GM23338 (cell line): ENCODE data around the gene FGF9. TPM values are rescaled to one million over a fixed set of nuclear protein-coding genes. Genes with fewer than 3 reads are reported as not detected.

Source experiments
- ATAC-seq: fragments of 200-7000 bp; cut with Tn5 transposase; 3 replicates; pipeline ENCODE4 v1.9.1; 2020
- DNase-seq: peaks from one replicate; pipeline ENCODE4 v3.0.0-alpha.2; 2015; ENCODE audit warnings: low spot score
- H2AFZ ChIP-seq: fragments of 200-600 bp; sonication (generic); 2 replicates; pipeline ENCODE4 v1.8.0; 2016; ENCODE audit warnings: antibody characterized with exemption, mild to moderate bottlenecking, moderate library complexity
- H3F3A ChIP-seq: fragments of 200-600 bp; sonication (generic); replicated peaks from 2 replicates; pipeline ENCODE4 v1.8.0; 2017; ENCODE audit warnings: antibody characterized with exemption, mixed run types, low read depth
- H3K27ac ChIP-seq: fragments of 200-600 bp; sonication (generic); 2 replicates; pipeline ENCODE4 v1.6.1; 2016; ENCODE audit warnings: low read depth
- H3K27me3 ChIP-seq: fragments of 200-600 bp; sonication (generic); 2 replicates; pipeline ENCODE4 v1.8.0; 2016; ENCODE audit warnings: mild to moderate bottlenecking, mixed run types, moderate library complexity; ENCODE audit not compliant: insufficient read depth
- H3K36me3 ChIP-seq: fragments of 200-600 bp; sonication (generic); 2 replicates; pipeline ENCODE4 v1.8.0; 2016; ENCODE audit warnings: mild to moderate bottlenecking; ENCODE audit not compliant: insufficient read depth
- H3K4me1 ChIP-seq: fragments of 200-600 bp; sonication (generic); 2 replicates; pipeline ENCODE4 v1.8.0; 2016; ENCODE audit warnings: mild to moderate bottlenecking, moderate library complexity; ENCODE audit not compliant: insufficient read depth
- H3K4me2 ChIP-seq: fragments of 200-600 bp; sonication (generic); 2 replicates; pipeline ENCODE4 v1.7.1; 2017; ENCODE audit warnings: mixed run types
- H3K4me3 ChIP-seq: fragments of 200-600 bp; sonication (generic); 2 replicates; pipeline ENCODE4 v1.6.1; 2016; ENCODE audit warnings: mixed run types
- H3K79me2 ChIP-seq: fragments of 200-600 bp; sonication (generic); replicated peaks from 2 replicates; pipeline ENCODE4 v1.8.0; 2017; ENCODE audit warnings: mild to moderate bottlenecking; ENCODE audit not compliant: insufficient read depth
- H3K9me2 ChIP-seq: fragments of 200-600 bp; sonication (generic); 2 replicates; pipeline ENCODE4 v1.8.0; 2017; ENCODE audit not compliant: insufficient read depth
- H4K20me1 ChIP-seq: fragments of 200-600 bp; sonication (generic); replicated peaks from 2 replicates; pipeline ENCODE4 v1.8.0; 2017; ENCODE audit warnings: mild to moderate bottlenecking; ENCODE audit not compliant: insufficient read depth
- H3K27ac Mint-ChIP-seq: 2 replicates; pipeline ENCODE4 v1.8.0; 2020; ENCODE audit warnings: inconsistent platforms, mild to moderate bottlenecking, moderate library complexity, mixed read lengths
- H3K27me3 Mint-ChIP-seq: 3 replicates; pipeline ENCODE4 v1.8.0; 2022; ENCODE audit warnings: low read depth, mild to moderate bottlenecking, moderate library complexity, mixed read lengths, inconsistent platforms; ENCODE audit not compliant: insufficient read depth, poor library complexity
- H3K36me3 Mint-ChIP-seq: 3 replicates; pipeline ENCODE4 v1.8.0; 2021; ENCODE audit warnings: low read depth, mild to moderate bottlenecking, inconsistent platforms, moderate library complexity, mixed read lengths
- H3K4me1 Mint-ChIP-seq: 3 replicates; pipeline ENCODE4 v1.8.0; 2020; ENCODE audit warnings: mild to moderate bottlenecking, inconsistent platforms, mixed read lengths
- H3K4me3 Mint-ChIP-seq: 3 replicates; pipeline ENCODE4 v1.8.0; 2021; ENCODE audit warnings: moderate library complexity, mild to moderate bottlenecking, inconsistent platforms, mixed read lengths
- H3K9me3 Mint-ChIP-seq: 3 replicates; pipeline ENCODE4 v1.8.0; 2020; ENCODE audit warnings: moderate library complexity, mild to moderate bottlenecking, inconsistent platforms, mixed read lengths
- CREB1 ChIP-seq: fragments of 250-450 bp; sonication (Bioruptor Pico); IDR thresholded peaks from 2 replicates; pipeline ENCODE4 v1.5.0; 2020; ENCODE audit warnings: low read depth, mild to moderate bottlenecking, moderate library complexity
- CTCF ChIP-seq, 2 experiments: fragments of 200-600 bp in 1 of 2; sonication (generic) in 1 of 2; conservative IDR thresholded peaks; 2 replicates each; pipeline versions ENCODE4 v1.5.1 to v1.6.1; 2016 to 2017; ENCODE audit warnings: antibody characterized with exemption in 2 of 2, low read depth in 2 of 2, mild to moderate bottlenecking in 2 of 2, moderate library complexity in 1 of 2
- ETS1 ChIP-seq: IDR thresholded peaks from 2 replicates; pipeline ENCODE4 v1.6.1; 2016; ENCODE audit warnings: antibody characterized with exemption
- EZH2 ChIP-seq: fragments of 200-600 bp; sonication (generic); IDR thresholded peaks from one replicate; pipeline ENCODE4 v1.8.0; 2017; ENCODE audit warnings: antibody characterized with exemption, mild to moderate bottlenecking, low read depth; ENCODE audit not compliant: unreplicated experiment
- EZH2phosphoT487 ChIP-seq: fragments of 200-600 bp; sonication (generic); IDR thresholded peaks from one replicate; pipeline ENCODE4 v1.8.1; 2018; ENCODE audit warnings: antibody characterized with exemption; ENCODE audit not compliant: unreplicated experiment
- JUNB ChIP-seq: IDR thresholded peaks from one replicate; pipeline ENCODE4 v1.6.1; 2016; ENCODE audit warnings: antibody characterized with exemption; ENCODE audit not compliant: unreplicated experiment
- NANOG ChIP-seq: IDR thresholded peaks from 2 replicates; pipeline ENCODE4 v1.6.1; 2016; ENCODE audit warnings: antibody characterized with exemption, borderline replicate concordance
- POLR2AphosphoS5 ChIP-seq: IDR thresholded peaks from 2 replicates; pipeline ENCODE4 v1.6.1; 2016; ENCODE audit warnings: antibody characterized with exemption, low read depth
- REST ChIP-seq: IDR thresholded peaks from one replicate; pipeline ENCODE4 v1.6.1; 2018; ENCODE audit warnings: antibody characterized with exemption; ENCODE audit not compliant: unreplicated experiment
- STAT1 ChIP-seq: IDR thresholded peaks from one replicate; pipeline ENCODE4 v1.6.1; 2016; ENCODE audit warnings: antibody characterized with exemption; ENCODE audit not compliant: unreplicated experiment
- ZNF114 ChIP-seq: fragments of 250-450 bp; sonication (Bioruptor Pico); IDR thresholded peaks from 2 replicates; pipeline ENCODE4 v1.5.0; 2020; ENCODE audit warnings: mild to moderate bottlenecking, moderate library complexity
- ZNF331 ChIP-seq: fragments of 250-450 bp; sonication (Bioruptor Pico); IDR thresholded peaks from 2 replicates; pipeline ENCODE4 v1.5.0; 2020; ENCODE audit warnings: low read depth, mild to moderate bottlenecking, moderate library complexity
- polyA plus RNA-seq: library from polyadenylated mRNA; unstranded; fragments of >200 nt; fragmentation: Nextera tagmentation; extraction: Ambion mirVana; gene quantifications from 2 replicates; pipeline ENCODE4 v1.2.1, GENCODE V29; 2016
- total RNA-seq: library from RNA; depleted of rRNA; stranded (reverse); fragments of >200 nt; shearing (Covaris generic); gene quantifications from 2 replicates; pipeline ENCODE4 v1.2.3, GENCODE V29; 2014
- TF ChIP-seq, protein P1 (sequence below): fragments of 250-450 bp; sonication (Bioruptor Pico); IDR thresholded peaks from 2 replicates; pipeline ENCODE4 v1.5.0; 2020; ENCODE audit warnings: mild to moderate bottlenecking, moderate library complexity

Gene FGF9
- total and polyA plus RNA-seq, 2 experiments from 2014 or later = 0.27 TPM; not detected in 1

- TF ChIP-seq CREB1 (CRISPR knock-in tag) = no peak
- no peak for TF ChIP-seq CTCF (conservative IDR thresholded peaks at IDR 0.05; ENCODE audit: low read depth in 2 of 2)
- TF ChIP-seq REST = no peak
- TF ChIP-seq EZH2phosphoT487 = no peak
- TF ChIP-seq STAT1 = no peak
- no peak for TF ChIP-seq ZNF114 (CRISPR knock-in tag)
- TF ChIP-seq EZH2 = no peak
- TF ChIP-seq POLR2AphosphoS5 = no peak
- TF ChIP-seq ZNF331 = no peak
- TF ChIP-seq NANOG = no peak
- TF ChIP-seq JUNB = no peak
- TF ChIP-seq, protein P1, sequence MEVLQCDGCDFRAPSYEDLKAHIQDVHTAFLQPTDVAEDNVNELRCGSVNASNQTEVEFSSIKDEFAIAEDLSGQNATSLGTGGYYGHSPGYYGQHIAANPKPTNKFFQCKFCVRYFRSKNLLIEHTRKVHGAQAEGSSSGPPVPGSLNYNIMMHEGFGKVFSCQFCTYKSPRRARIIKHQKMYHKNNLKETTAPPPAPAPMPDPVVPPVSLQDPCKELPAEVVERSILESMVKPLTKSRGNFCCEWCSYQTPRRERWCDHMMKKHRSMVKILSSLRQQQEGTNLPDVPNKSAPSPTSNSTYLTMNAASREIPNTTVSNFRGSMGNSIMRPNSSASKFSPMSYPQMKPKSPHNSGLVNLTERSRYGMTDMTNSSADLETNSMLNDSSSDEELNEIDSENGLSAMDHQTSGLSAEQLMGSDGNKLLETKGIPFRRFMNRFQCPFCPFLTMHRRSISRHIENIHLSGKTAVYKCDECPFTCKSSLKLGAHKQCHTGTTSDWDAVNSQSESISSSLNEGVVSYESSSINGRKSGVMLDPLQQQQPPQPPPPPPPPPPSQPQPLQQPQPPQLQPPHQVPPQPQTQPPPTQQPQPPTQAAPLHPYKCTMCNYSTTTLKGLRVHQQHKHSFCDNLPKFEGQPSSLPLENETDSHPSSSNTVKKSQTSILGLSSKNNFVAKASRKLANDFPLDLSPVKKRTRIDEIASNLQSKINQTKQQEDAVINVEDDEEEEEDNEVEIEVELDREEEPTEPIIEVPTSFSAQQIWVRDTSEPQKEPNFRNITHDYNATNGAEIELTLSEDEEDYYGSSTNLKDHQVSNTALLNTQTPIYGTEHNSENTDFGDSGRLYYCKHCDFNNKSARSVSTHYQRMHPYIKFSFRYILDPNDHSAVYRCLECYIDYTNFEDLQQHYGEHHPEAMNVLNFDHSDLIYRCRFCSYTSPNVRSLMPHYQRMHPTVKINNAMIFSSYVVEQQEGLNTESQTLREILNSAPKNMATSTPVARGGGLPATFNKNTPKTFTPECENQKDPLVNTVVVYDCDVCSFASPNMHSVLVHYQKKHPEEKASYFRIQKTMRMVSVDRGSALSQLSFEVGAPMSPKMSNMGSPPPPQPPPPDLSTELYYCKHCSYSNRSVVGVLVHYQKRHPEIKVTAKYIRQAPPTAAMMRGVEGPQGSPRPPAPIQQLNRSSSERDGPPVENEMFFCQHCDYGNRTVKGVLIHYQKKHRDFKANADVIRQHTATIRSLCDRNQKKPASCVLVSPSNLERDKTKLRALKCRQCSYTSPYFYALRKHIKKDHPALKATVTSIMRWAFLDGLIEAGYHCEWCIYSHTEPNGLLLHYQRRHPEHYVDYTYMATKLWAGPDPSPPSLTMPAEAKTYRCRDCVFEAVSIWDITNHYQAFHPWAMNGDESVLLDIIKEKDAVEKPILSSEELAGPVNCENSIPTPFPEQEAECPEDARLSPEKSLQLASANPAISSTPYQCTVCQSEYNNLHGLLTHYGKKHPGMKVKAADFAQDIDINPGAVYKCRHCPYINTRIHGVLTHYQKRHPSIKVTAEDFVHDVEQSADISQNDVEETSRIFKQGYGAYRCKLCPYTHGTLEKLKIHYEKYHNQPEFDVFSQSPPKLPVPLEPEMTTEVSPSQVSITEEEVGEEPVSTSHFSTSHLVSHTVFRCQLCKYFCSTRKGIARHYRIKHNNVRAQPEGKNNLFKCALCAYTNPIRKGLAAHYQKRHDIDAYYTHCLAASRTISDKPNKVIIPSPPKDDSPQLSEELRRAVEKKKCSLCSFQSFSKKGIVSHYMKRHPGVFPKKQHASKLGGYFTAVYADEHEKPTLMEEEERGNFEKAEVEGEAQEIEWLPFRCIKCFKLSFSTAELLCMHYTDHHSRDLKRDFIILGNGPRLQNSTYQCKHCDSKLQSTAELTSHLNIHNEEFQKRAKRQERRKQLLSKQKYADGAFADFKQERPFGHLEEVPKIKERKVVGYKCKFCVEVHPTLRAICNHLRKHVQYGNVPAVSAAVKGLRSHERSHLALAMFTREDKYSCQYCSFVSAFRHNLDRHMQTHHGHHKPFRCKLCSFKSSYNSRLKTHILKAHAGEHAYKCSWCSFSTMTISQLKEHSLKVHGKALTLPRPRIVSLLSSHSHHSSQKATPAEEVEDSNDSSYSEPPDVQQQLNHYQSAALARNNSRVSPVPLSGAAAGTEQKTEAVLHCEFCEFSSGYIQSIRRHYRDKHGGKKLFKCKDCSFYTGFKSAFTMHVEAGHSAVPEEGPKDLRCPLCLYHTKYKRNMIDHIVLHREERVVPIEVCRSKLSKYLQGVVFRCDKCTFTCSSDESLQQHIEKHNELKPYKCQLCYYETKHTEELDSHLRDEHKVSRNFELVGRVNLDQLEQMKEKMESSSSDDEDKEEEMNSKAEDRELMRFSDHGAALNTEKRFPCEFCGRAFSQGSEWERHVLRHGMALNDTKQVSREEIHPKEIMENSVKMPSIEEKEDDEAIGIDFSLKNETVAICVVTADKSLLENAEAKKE (CRISPR knock-in tag) = no peak
- no peak for TF ChIP-seq ETS1
- peaks cover 2% of the 10 kb centered on the region for H3K27me3 Mint-ChIP-seq
Observed at GRCh38 chr13:21661097-21661909, 9.6 kb upstream of the FGF9 start.

More at GRCh38 chr13:21661097-21661909, 9.6 kb upstream of the FGF9 start:
- no peak for ATAC-seq
- Histone ChIP-seq H3K4me3 (no peak overlapping the region), H3K36me3 (no peaks in the 10 kb centered on the region), H3K4me2 (no peak overlapping the region), H3F3A (no peaks in the 10 kb centered on the region), H4K20me1 (no peaks in the 10 kb centered on the region), H3K27me3 (peaks cover 13% of the 10 kb centered on the region), H3K79me2 (no peaks in the 10 kb centered on the region), H3K27ac (no peak overlapping the region), H3K4me1 (no peaks in the 10 kb centered on the region), H3K9me2 (0 out of 2 replicates have a peak, but pooled peaks cover 6% of the 10 kb centered on the region), H2AFZ (no peak overlapping the region)
- no peaks in the 10 kb centered on the region for H3K4me1 Mint-ChIP-seq
- no peak for DNase-seq
- H3K27ac Mint-ChIP-seq = no peak overlapping the region
- no peak overlapping the region for H3K4me3 Mint-ChIP-seq
- H3K36me3 Mint-ChIP-seq = no peaks in the 10 kb centered on the region
- peaks cover 7% of the 10 kb centered on the region; the same call in 1 of the 3 replicates for H3K9me3 Mint-ChIP-seq
